Right ventricle myocardium superior (tissue), 1 donor: ENCODE measurements around the gene LYST. TPM values are rescaled to one million over a fixed set of nuclear protein-coding genes. Genes with fewer than 3 reads are reported as not detected.
"Not testable (repeated sequence)": the region's sequence is repeated elsewhere in the genome, so short reads cannot be mapped to it uniquely, and the experiment has no call there.

Experiments
- ATAC-seq: fragments of 200-7000 bp; cut with Tn5 transposase; one replicate; pipeline ENCODE4 v1.9.1; 2020; ENCODE audit warnings: mild to moderate bottlenecking; ENCODE audit not compliant: poor library complexity
- DNase-seq: peaks from one replicate; pipeline ENCODE4 v3.0.0-alpha.2; 2020
- intact Hi-C: fragments of 100-400 bp; cut with DNase I; formaldehyde crosslinking; loops from one replicate; pipeline ENCODE4 v1.11.2; 2022
- total RNA-seq: library from RNA; stranded (reverse); fragmentation: NEBNext Ultra II Directional; extraction: Animal tissue kit (Norgen Biotek cat#: 25700); gene quantifications from one replicate; pipeline ENCODE4 v1.2.1, GENCODE V29; 2021
- donor health status: DM: no; HTN: yes; CAD: no; lungs with severe emphysema.

The LYST gene
- total RNA-seq, 1 donor from 2014 or later: 9.7 TPM

- ATAC-seq: no peak
Measured at GRCh38 chr1:235657269-235657668, 209.4 kb downstream of the LYST start.

GRCh38 chr1:235652364-235652763 lies 214.3 kb downstream of the LYST start:
- intact Hi-C loops: no loop called here
- DNase-seq (no peak), ATAC-seq (no peak)

More at GRCh38 chr1:235657269-235657668, 209.4 kb downstream of the LYST start:
- DNase-seq: no peak
- intact Hi-C loops: no loop called here

- DNase-seq: no peak
- intact Hi-C loops: no loop called here
- ATAC-seq: no peak
Measured at GRCh38 chr1:235651170-235651806, 215.4 kb downstream of the LYST start.

GRCh38 chr1:235650341-235651169 lies 216.2 kb downstream of the LYST start:
- peak; percentile 19 for ATAC-seq

GRCh38 chr1:235649368-235650163 lies 217.1 kb downstream of the LYST start, which contains the start of gene GNG4:
GNG4 (minus strand) TSS chr1:235649784; CDS start chr1:235583838, 65,946 bp downstream.
- DNase-seq (peak; percentile 41), ATAC-seq (peak; percentile 60)
- intact Hi-C loops: no loop called here

More at GRCh38 chr1:235650341-235651169, 216.2 kb downstream of the LYST start:
- intact Hi-C loops: no loop called here
- peak; percentile 40 for DNase-seq

- ATAC-seq (peak; percentile 91), DNase-seq (peak; percentile 63)
- intact Hi-C loops: no loop called here
Measured at GRCh38 chr1:235648954-235649367, 217.7 kb downstream of the LYST start.

- intact Hi-C loops: no loop called here
- DNase-seq: no peak
- ATAC-seq: peak; percentile 44
Measured at GRCh38 chr1:235648407-235648907, 218.2 kb downstream of the LYST start.

- DNase-seq, intact Hi-C loops, ATAC-seq: not testable (repeated sequence)
Measured at GRCh38 chr1:235647537-235647936, 219.2 kb downstream of the LYST start.

GRCh38 chr1:235646463-235646862 lies 220.2 kb downstream of the LYST start:
- DNase-seq (no peak), ATAC-seq (no peak)
- intact Hi-C loops: no loop called here

- intact Hi-C loops: no loop called here
- DNase-seq: no peak
- no peak for ATAC-seq
Measured at GRCh38 chr1:235644693-235645305, 221.9 kb downstream of the LYST start.

- ATAC-seq: no peak
- intact Hi-C loops: no loop called here
- no peak for DNase-seq
Measured at GRCh38 chr1:235643837-235644692, 222.6 kb downstream of the LYST start.

- ATAC-seq: no peak
Measured at GRCh38 chr1:235642943-235643371, 223.7 kb downstream of the LYST start.

GRCh38 chr1:235642011-235642942 lies 224.4 kb downstream of the LYST start:
- ATAC-seq (no peak), DNase-seq (no peak)
- intact Hi-C loops: no loop called here

More at GRCh38 chr1:235642943-235643371, 223.7 kb downstream of the LYST start:
- intact Hi-C loops: no loop called here
- no peak for DNase-seq

- no peak for ATAC-seq
- no peak for DNase-seq
- intact Hi-C loops: no loop called here
Measured at GRCh38 chr1:235640580-235640979, 226.1 kb downstream of the LYST start.

GRCh38 chr1:235639226-235640205 lies 227.2 kb downstream of the LYST start:
- ATAC-seq (no peak), DNase-seq (no peak)
- intact Hi-C loops: no loop called here
